SHP77 (cell line): ENCODE results near the gene FOXD3.
"Not testable (repeated sequence)": the region's sequence is repeated elsewhere in the genome, so short reads cannot be mapped to it uniquely, and the experiment has no call there.

Source experiments
- DNase-seq, 2 experiments: peaks; one replicate each; lab custom pipeline; 2025; lab: John Stamatoyannopoulos, UW

Gene FOXD3

GRCh38 chr1:63321066-63321784, 1.1 kb upstream of the FOXD3 start:
- DNase-seq: no peak

- DNase-seq: no peak
Observed at GRCh38 chr1:63321785-63322113, 618 bp upstream of the FOXD3 start.

- DNase-seq: no peak
Observed at GRCh38 chr1:63322944-63323864, 837 bp downstream of the FOXD3 start.

GRCh38 chr1:63323865-63324778, 1.8 kb downstream of the FOXD3 start:
- DNase-seq: no peak

- DNase-seq: no peak
Observed at GRCh38 chr1:63324779-63325119, 2.4 kb downstream of the FOXD3 start.

- no peak for DNase-seq
Observed at GRCh38 chr1:63325279-63325985, 3.1 kb downstream of the FOXD3 start.

GRCh38 chr1:63326106-63326472, 3.7 kb downstream of the FOXD3 start:
- no peak for DNase-seq

GRCh38 chr1:63326473-63327380, 4.4 kb downstream of the FOXD3 start:
- no peak for DNase-seq

GRCh38 chr1:63327417-63328054, 5.2 kb downstream of the FOXD3 start:
- DNase-seq: peak; percentile 39 to 57

GRCh38 chr1:63328122-63328521, 5.8 kb downstream of the FOXD3 start:
- DNase-seq: no peak

GRCh38 chr1:63328781-63329180, 6.4 kb downstream of the FOXD3 start:
- no peak for DNase-seq

- DNase-seq: no peak
Observed at GRCh38 chr1:63329621-63330330, 7.4 kb downstream of the FOXD3 start.

- DNase-seq: no peak
Observed at GRCh38 chr1:63330331-63330916, 8.1 kb downstream of the FOXD3 start.

GRCh38 chr1:63342402-63342801, 20.0 kb downstream of the FOXD3 start:
- DNase-seq: no peak

- no peak for DNase-seq
Observed at GRCh38 chr1:63343922-63344321, 21.6 kb downstream of the FOXD3 start.

GRCh38 chr1:63350320-63350719, 28.0 kb downstream of the FOXD3 start:
- no peak for DNase-seq

GRCh38 chr1:63352736-63353135, 30.4 kb downstream of the FOXD3 start:
- DNase-seq: no peak

GRCh38 chr1:63356234-63356633, 33.9 kb downstream of the FOXD3 start:
- not testable (repeated sequence) for DNase-seq

GRCh38 chr1:63359561-63359960, 37.2 kb downstream of the FOXD3 start:
- DNase-seq: no peak
